Mucosa of stomach (tissue), 1 donor: ENCODE data around the gene TMEM108.

Experiments used
- H3K27me3 ChIP-seq: one replicate; pipeline ENCODE4 v1.7.0; 2013; ENCODE audit warnings: mild to moderate bottlenecking, low read length; ENCODE audit not compliant: control insufficient read depth, insufficient read depth
- H3K36me3 ChIP-seq: one replicate; pipeline ENCODE4 v1.7.0; 2013; ENCODE audit warnings: low read length; ENCODE audit not compliant: control insufficient read depth, insufficient read depth
- H3K4me1 ChIP-seq: one replicate; pipeline ENCODE4 v1.7.0; 2013; ENCODE audit warnings: mild to moderate bottlenecking, low read length; ENCODE audit not compliant: control insufficient read depth, insufficient read depth
- H3K4me3 ChIP-seq: one replicate; pipeline ENCODE4 v1.7.0; 2013; ENCODE audit warnings: low read length
- H3K9ac ChIP-seq: one replicate; pipeline ENCODE4 v1.7.0; 2013; ENCODE audit warnings: mild to moderate bottlenecking, low read length, moderate library complexity
- H3K9me3 ChIP-seq: one replicate; pipeline ENCODE4 v1.7.0; 2013; ENCODE audit warnings: mild to moderate bottlenecking, low read length, moderate library complexity; ENCODE audit not compliant: control insufficient read depth
- donor health status: Pancreatic carcinoma.

Gene TMEM108

DNA sequence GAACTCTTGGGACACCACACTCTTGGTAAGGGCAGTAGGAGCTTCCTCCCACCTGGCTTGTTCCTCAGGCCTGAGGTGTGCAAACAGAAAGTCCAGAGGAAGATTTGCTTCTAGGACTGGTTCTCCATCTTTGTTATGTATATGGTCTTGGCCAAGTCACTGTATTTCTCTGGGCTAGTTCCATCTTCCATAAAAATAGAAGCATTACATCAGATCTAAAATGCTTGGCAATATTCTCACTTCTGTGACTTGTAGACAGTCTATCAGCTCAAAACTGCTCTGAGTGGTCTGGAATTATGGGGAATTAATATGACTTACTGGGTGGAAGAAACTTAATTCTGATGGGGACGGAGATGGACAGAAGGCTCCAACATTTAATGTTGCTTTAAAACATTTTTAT, 55.2 kb downstream of the TMEM108 start:
- no peaks in the 10 kb centered on the region for H3K9me3 ChIP-seq
- H3K27me3 ChIP-seq = no peaks in the 10 kb centered on the region
- H3K9ac ChIP-seq = no peak overlapping the region
- peaks cover 5% of the 10 kb centered on the region for H3K4me1 ChIP-seq
- no peaks in the 10 kb centered on the region for H3K36me3 ChIP-seq
- no peak overlapping the region for H3K4me3 ChIP-seq

DNA sequence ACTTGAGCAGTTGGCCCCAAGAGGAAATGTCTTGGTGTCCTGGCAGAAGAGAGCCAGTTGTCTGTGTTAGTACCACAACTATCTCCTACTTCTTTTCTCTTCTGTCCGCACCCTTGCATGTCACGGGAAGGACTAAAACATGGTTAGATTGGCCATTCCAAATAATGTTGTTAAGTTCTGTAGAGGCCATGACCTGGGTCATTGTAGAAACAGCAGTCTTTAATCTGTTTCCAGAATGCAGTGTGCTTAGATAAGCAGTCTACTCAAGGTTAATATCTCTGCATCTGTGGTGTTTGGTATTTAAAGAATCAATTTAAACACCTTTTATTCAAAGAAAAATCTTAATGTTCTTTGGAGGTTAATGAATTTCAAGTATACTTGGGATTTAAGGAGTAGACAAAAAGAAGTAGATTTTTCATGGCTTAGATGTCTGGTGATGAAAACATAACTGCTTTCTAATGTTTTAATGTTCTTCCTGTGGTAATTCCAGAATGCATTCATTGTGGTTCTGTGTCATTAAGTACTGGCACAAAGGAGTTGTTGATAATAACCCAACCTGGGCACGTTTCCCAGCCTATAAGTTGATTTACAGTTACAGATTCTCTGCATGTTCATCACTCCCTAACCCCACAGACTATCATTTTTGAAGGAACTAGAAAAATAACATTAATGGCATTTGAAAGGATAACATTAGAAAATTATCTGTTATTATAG, 58.9 kb downstream of the TMEM108 start:
- Histone ChIP-seq H3K27me3 (no peaks in the 10 kb centered on the region), H3K36me3 (no peaks in the 10 kb centered on the region), H3K9me3 (no peaks in the 10 kb centered on the region), H3K4me3 (no peak overlapping the region), H3K4me1 (peaks cover 5% of the 10 kb centered on the region), H3K9ac (no peak overlapping the region)

DNA sequence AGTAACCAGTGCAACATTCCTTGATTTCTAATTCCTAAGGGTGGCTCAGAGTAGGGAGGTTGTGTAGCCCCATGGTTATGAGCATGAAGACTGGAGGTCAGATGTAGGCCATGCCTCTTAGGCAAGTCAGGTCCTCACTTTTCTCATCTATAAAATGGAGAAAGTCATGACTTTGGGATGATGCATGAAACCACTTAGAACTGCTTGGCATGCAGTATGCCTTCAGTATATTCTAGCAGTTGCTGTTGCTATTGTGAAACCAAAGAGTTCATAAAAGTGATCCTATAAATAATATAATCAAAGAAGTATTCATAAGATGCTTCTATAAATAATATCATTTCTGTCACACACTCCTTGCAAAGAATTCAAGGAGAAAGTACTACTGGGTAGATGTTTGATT, 65.5 kb downstream of the TMEM108 start:
- Histone ChIP-seq H3K4me1 (no peaks in the 10 kb centered on the region), H3K36me3 (no peaks in the 10 kb centered on the region), H3K9me3 (no peaks in the 10 kb centered on the region), H3K4me3 (no peak overlapping the region), H3K27me3 (no peaks in the 10 kb centered on the region), H3K9ac (no peak overlapping the region)

DNA sequence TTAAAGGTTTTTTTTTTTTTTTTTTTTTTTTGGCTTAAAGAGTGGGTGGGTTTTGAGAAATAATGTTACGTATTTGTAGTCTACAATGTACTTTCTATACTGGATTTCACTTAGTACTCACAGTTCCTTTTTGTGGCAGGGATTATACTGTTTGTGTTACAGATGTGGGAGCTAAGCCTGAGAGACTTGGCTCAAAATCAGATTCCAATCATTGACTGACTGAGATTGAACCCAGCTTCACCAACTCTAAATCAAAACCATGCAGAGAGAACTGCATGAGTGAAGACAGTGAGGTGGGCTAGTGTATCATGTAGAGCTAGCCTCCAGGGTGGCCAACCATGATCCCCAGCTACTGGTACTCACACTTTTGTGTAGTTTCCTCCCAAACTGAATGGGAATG, 68.0 kb downstream of the TMEM108 start:
- H3K9me3 ChIP-seq = no peaks in the 10 kb centered on the region
- no peak overlapping the region for H3K4me3 ChIP-seq
- H3K9ac ChIP-seq = no peak overlapping the region

DNA sequence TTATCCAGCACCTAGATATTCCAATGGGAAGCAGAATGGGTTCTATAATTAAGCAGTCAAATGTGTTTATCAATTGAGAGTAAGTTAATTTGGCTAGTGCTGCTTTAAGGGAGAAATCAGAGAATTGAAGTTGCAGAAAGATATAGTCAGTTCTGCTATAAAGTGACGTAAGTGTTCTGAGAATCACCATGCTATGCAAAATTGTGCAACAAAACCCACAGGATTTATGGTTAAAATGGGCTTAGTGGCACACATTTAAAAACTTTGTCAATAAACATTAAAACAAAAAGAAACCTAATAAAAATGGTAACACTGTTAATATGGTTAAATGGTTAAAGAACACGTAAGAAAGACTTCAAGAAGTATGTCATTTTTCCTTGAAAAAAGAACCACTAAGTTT, 74.5 kb downstream of the TMEM108 start:
- Histone ChIP-seq H3K4me3 (no peak overlapping the region), H3K9me3 (no peaks in the 10 kb centered on the region)

More for the DNA sequence above, 68.0 kb downstream of the TMEM108 start:
- no peaks in the 10 kb centered on the region for H3K36me3 ChIP-seq
- no peaks in the 10 kb centered on the region for H3K4me1 ChIP-seq
- no peaks in the 10 kb centered on the region for H3K27me3 ChIP-seq

DNA sequence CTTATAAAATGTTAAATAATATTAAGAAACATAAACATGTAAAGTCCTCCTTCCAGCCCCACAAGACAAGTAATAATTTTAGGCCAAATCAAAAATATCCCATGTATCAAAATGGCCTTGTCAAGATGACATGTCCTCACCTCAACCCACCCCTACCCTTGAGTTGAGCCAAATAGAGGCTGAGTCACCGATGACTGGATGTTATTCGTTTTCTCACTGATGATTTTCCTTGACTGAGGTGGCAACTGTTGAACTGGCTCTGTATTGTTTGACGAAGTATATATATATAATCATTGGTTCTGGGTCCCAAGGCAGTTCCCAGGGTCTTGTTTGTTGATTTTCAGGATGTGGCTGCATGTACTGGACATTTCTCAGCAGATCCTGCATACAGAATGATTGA, 75.3 kb downstream of the TMEM108 start:
- no peaks in the 10 kb centered on the region for H3K9me3 ChIP-seq
- H3K9ac ChIP-seq = no peak overlapping the region
- no peak overlapping the region for H3K4me3 ChIP-seq
- H3K36me3 ChIP-seq = no peaks in the 10 kb centered on the region
- H3K4me1 ChIP-seq = no peaks in the 10 kb centered on the region
- no peaks in the 10 kb centered on the region for H3K27me3 ChIP-seq

More for the DNA sequence above, 74.5 kb downstream of the TMEM108 start:
- no peak overlapping the region for H3K9ac ChIP-seq
- no peaks in the 10 kb centered on the region for H3K36me3 ChIP-seq
- H3K4me1 ChIP-seq = no peaks in the 10 kb centered on the region
- no peaks in the 10 kb centered on the region for H3K27me3 ChIP-seq

DNA sequence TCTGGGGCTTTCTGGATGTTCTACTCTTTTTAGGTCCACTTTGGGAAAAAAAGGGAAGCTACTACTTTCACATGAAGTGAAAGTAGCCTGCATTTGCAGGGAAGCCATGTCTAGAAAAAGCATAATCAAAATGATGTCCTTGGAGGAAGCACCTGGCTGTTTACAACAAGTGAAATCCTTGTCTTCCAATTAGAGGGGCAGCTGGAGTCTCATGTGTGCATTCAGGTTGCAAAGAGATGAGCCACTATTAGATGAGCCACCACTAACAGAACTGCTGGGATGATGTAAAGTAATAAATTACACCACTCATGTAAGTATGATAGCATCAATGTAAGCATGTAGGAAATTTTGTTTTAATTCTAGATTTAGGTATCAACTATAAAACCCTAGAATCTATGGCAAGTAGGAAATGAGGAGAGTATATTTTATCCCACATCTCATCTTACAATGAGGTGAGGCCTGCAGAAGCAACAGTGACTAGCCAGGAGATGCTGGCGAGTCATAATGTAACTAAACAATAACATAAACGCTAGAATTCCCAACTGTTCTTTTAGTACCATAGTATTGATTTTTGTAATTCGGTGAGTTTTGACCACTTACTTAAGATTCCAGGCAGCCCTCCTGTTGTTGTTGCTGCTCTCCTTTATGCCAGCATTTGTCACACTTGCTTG, 75.9 kb downstream of the TMEM108 start:
- Histone ChIP-seq H3K9ac (no peak overlapping the region), H3K27me3 (no peaks in the 10 kb centered on the region), H3K36me3 (no peaks in the 10 kb centered on the region), H3K4me3 (no peak overlapping the region), H3K9me3 (no peaks in the 10 kb centered on the region), H3K4me1 (no peaks in the 10 kb centered on the region)

DNA sequence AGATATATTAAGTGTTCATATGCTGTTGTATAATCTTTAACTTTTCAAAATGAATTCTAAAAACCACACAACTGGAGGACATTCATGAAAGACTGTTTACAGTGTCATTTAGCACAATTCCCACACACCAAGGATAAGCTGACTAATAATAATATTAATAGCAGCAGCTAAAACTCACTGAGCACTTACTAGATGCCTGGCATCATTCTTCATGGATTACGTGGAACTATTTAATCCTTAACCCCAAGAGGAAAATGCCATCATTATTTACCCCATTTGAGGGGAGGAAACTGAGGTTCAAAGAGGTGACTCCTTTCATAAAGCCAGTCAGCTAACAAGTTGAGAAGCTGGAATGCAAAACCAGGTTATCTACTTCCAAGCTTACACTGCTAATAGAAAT, 77.0 kb downstream of the TMEM108 start:
- H3K4me1 ChIP-seq = no peaks in the 10 kb centered on the region
- H3K9ac ChIP-seq = no peak overlapping the region
- H3K9me3 ChIP-seq = no peaks in the 10 kb centered on the region
- H3K4me3 ChIP-seq = no peak overlapping the region
- no peaks in the 10 kb centered on the region for H3K27me3 ChIP-seq
- H3K36me3 ChIP-seq = no peaks in the 10 kb centered on the region

DNA sequence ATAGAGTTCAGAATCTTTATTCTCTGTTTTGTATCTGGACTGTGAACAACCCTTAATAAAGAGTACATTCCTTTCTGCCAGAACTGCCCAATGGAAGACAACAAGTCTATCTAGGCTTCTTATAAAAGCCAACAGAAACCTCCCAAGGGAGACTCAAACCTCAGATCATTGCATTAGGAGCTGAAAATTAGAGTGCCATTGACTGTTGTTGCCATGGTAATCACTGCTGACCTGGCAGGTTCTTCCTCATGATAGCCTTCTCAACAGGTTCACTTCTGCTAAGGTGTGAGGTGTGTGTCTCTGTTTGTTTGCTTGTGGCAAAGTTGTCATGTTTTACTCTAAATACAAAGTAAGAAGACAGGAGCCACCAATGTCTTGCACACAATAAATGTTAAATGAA, 79.2 kb downstream of the TMEM108 start:
- Histone ChIP-seq H3K4me3 (no peak overlapping the region), H3K4me1 (no peaks in the 10 kb centered on the region), H3K9me3 (no peaks in the 10 kb centered on the region), H3K9ac (no peak overlapping the region), H3K36me3 (no peaks in the 10 kb centered on the region), H3K27me3 (no peaks in the 10 kb centered on the region)

DNA sequence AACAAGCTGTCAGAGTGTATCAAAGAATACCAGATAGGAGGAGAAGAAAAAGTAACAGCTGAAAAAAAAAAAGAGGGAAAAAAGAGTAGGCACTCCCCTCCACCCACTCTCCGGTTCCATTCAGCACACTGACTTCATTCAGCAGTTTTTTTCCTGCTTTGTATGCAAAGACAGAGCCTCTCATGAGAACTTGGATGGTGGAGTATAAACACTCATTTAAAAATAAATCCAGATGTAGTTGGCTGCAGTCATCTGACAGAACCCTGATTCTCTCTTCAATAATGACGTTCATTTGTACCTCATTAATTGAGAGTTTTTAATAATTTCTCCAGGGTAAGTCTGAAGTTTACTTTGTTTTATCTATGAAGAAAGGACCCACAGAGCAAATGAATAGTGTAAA, 81.0 kb downstream of the TMEM108 start:
- no peaks in the 10 kb centered on the region for H3K36me3 ChIP-seq

DNA sequence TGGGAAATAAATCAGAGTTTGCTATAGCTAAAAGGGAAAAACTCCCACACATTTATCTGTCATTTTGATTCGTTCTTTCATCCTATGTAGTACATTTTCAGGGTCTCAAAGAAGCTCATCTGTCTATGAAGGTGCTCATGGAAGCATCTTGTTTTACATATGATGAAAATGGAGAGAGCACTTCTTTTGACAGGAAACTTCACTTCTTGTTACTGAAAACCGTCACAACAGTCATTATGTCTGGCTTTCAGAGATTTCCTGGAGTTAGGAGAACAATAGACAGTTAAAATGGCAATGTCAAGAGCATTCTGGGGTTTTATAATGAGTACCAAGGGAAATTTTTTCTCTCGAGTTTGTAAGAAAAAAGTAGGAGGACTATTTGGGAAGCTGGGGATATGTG, 83.3 kb downstream of the TMEM108 start:
- Histone ChIP-seq H3K36me3 (no peaks in the 10 kb centered on the region), H3K27me3 (no peaks in the 10 kb centered on the region), H3K4me1 (no peaks in the 10 kb centered on the region), H3K9me3 (no peaks in the 10 kb centered on the region), H3K9ac (no peak overlapping the region), H3K4me3 (no peak overlapping the region)

More for the DNA sequence above, 81.0 kb downstream of the TMEM108 start:
- Histone ChIP-seq H3K4me3 (no peak overlapping the region), H3K9ac (no peak overlapping the region), H3K9me3 (no peaks in the 10 kb centered on the region), H3K27me3 (no peaks in the 10 kb centered on the region), H3K4me1 (no peaks in the 10 kb centered on the region)

DNA sequence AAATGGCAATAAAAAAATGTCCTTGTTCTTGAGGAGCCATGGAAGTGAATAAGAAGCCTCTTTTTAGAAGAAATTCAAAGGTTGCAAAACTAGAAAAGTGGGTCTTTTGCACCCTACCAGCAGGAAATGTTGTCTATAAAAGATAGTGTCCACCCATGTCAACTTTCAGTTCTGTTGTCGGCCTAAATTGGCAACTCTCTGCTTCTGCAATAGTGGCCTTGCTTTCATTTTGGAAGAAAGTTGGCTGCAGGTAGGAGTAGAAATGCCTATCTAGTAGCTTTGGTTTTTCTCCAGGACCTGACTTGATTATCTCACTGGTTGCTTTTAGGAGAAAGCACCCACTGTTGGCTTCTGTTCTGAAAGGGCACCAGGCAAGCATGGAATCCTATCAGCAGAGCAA, 85.4 kb downstream of the TMEM108 start:
- H3K4me3 ChIP-seq = no peak overlapping the region
- H3K9ac ChIP-seq = no peak overlapping the region
- H3K9me3 ChIP-seq = no peaks in the 10 kb centered on the region
- H3K36me3 ChIP-seq = no peaks in the 10 kb centered on the region
- H3K4me1 ChIP-seq = peaks cover 4% of the 10 kb centered on the region
- no peaks in the 10 kb centered on the region for H3K27me3 ChIP-seq
